IPS DF 4.7 (cell line): ENCODE results near the gene PCCB.
"Not testable (repeated sequence)": the region's sequence is repeated elsewhere in the genome, so short reads cannot be mapped to it uniquely, and the experiment has no call there.

ENCODE experiments used
- DNase-seq: peaks from one replicate; pipeline ENCODE4 v3.0.0-alpha.2; 2013; ENCODE audit warnings: low spot score; ENCODE audit errors: extremely low read depth

Gene PCCB

DNA sequence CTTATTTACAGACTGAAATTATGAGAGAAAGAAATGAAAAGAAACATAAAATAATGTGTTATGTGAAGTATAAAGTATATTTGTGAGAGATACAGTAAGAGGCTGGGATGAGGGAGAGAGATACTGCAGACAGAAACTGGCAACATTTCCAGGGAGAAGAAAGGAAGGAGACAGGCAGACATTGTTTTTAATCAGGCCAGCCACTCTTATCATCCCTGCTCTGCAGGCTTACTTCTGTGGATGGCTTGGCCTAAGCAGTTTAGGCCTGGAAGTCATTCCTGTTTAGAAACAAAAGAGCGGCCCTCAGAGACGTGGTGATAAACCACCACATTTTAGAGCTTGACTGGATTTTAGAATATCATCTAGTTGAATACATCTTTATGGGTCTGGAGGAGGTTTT is 12.4 kb downstream of the PCCB start:
- no peak for DNase-seq

- DNase-seq: no peak
Observed at GRCh38 chr3:136263251-136263650, 13.1 kb downstream of the PCCB start.

DNA sequence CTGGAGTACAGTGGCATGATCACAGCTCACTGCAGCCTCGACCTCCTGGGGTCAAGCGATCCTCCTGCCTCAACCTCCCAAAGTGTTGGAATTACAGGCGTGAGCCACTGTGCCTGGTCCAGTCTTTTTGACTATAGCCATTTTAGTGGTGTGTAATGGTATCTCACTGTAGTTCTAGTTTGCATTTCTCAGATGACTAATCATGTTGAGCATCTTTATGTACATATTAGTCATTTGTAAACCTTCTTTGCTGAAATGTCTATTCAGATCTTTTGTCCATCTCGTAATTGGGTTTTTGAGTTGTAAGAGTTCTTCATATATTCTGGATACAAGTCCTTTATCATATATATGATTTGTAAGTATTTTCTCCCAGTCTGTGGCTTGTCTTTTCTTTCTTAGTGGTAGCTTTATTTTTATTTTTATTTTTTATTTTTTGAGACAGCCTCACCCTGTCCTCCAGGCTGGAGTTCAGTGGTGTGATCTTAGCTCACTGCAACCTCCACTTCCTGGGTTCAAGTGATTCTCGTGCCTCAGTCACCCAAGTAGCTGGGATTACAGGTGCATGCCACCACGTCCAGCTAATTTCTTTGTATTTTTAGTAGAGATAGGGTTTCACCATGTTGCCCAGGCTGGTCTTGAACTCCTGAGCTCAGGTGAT is 16.5 kb downstream of the PCCB start:
- not testable (repeated sequence) for DNase-seq

GRCh38 chr3:136267235-136267634 is 17.1 kb downstream of the PCCB start:
- no peak for DNase-seq

GRCh38 chr3:136270179-136270578 is 20.0 kb downstream of the PCCB start:
- DNase-seq: no peak

GRCh38 chr3:136271626-136272025 is 21.5 kb downstream of the PCCB start:
- DNase-seq: not testable (repeated sequence)

DNA sequence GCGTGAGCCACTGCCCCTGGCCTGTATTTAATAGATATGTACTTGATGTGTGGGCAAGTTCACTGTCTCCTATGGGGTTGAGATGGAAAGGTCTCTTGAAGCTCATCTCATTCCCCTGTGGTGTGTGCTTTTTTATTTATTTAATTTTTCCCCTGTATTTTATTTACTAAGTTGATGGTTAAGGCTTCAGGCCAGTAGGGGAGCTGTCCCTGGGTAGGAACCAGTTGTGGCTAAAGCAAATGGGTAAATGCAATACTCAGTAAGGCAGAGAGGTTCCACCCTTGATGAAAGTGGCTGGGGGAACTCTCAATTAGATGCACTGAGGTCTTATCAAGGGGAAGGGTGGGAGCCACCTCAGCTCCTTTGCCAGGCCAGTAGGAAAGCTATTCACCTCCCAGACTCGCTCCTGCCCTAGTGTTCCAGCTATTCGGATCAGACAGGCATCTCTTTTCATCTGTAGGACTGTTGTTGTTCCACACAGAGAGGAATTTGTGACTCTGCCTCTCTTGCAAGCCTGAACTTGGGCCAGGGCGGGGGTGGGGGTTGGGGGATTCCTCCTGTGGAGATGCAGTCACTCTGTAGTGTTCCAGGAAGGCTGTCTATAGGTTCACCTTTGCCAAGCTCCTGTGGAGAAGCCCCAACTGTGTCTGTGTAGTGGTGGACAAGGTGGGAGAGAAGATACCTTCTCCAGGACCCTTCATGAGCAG is 26.1 kb downstream of the PCCB start:
- no peak for DNase-seq

DNA sequence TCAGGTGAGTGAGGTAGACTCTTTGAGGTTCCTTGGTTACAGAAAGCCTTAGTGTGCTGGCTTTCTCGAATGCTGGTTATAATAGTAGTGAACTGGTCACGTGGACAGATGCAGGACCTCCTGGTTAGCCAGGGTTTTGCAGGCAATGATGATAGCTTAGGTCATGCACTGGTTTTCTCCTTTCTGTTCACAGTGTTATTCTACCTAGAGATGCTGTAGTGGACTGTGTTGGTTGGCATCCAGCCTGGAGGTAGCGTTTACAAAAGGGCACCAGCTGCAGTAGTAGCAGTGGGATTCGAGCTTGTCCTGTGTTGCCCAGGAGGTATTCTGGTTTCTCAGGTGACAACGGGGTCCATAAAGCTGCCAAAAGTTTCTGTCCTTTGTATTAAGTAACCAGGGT is 27.0 kb downstream of the PCCB start:
- DNase-seq: no peak

DNA sequence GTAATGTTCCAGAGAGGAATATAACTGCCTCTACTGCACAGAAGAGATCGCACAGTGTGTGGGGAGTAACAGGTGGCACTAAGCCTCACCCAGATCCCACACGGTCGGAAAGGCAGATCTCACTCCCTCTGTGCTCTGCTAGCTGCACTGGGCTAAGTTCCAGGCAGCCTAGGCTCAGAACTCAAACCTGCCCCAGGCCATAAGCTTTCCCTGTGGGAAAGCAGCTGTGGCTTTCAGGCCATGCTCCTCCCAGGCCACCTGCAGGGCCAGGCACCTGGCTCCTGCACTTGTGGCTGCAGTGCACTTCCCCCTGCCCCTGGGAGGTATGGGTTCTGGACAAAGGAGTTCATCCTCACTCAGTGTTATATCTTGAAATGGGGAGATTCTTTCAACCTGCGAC is 27.5 kb downstream of the PCCB start:
- DNase-seq: no peak

GRCh38 chr3:136279092-136279491 is 29.0 kb downstream of the PCCB start:
- DNase-seq: no peak

DNA sequence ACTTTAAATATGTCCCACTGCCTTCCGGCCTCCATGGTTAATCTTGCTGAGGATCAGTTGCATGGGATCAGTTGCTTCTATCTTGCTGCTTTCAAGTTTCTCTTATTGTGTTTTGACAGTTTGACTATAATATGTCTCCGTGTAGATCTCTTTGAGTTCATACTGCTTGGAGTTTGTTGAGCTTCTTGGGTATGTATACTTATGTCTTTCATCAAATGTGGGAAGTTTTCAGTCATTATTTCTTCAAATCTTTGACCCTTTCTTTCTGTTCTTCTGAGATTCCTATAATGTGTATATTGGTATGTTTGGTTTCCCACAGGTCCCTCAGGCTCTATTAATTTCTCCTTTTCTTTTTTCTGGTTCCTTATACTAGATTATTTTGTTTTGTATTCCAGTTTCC is 30.8 kb downstream of the PCCB start:
- no peak for DNase-seq

- DNase-seq: no peak
Observed at GRCh38 chr3:136281966-136282520, 31.9 kb downstream of the PCCB start.

DNA sequence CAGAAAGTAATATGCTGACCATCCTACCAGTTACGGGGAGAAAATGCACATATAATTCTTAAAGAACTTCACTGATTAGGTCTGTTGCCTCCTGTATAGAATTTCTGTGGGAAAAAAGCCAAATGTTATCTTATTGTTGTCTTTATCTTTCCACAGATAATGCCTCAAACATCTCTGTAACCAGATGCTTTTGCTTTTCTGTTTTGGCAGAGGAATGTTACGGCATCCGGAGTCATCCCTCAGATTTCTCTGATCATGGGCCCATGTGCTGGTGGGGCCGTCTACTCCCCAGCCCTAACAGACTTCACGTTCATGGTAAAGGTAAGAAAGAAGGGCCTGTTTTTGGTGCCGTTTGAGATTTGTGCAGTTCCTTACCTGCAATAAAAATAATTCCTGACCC is 33.5 kb downstream of the PCCB start:
- DNase-seq: no peak

- no peak for DNase-seq
Observed at GRCh38 chr3:136291302-136291701, 41.2 kb downstream of the PCCB start.

GRCh38 chr3:136292500-136292899 is 42.4 kb downstream of the PCCB start:
- no peak for DNase-seq

DNA sequence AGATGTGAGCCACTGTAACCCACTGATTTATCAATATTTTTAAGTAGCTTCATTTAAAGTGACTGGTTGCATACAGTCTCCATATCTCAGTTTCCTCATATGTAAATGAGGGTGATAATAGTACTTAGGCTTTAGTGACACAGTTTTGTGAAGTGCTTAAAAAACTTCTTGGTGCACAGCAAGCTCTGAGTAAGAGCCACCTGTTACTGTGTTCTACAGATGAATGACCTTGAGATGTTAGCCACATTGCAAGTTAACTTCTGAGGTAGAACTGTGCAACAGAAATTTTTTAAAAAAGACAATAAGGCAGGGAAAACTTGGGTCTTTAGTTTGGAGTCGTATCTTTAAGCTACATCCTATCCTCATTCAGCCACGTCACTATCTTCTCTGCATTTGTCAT is 43.1 kb downstream of the PCCB start:
- DNase-seq: no peak

DNA sequence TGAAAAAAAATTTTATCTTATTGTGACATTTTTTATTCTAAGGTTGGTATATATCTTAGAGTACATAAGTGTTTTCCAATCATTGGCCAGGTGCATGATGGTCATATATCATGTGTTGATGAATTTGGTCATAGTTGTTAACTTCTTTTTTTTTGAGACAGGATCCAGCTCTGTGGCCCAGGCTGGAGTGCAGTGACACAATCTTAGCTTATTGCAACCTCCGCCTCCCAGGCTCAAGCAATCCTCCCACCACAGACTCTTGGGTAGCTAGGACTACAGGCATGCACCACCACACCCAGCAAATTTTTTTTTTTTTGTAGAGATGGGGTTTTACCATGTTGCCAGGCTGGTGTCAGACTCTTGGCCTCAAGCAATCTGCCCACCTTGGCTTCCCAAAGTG is 44.0 kb downstream of the PCCB start:
- no peak for DNase-seq

GRCh38 chr3:136296960-136297359 is 46.8 kb downstream of the PCCB start:
- DNase-seq: no peak

DNA sequence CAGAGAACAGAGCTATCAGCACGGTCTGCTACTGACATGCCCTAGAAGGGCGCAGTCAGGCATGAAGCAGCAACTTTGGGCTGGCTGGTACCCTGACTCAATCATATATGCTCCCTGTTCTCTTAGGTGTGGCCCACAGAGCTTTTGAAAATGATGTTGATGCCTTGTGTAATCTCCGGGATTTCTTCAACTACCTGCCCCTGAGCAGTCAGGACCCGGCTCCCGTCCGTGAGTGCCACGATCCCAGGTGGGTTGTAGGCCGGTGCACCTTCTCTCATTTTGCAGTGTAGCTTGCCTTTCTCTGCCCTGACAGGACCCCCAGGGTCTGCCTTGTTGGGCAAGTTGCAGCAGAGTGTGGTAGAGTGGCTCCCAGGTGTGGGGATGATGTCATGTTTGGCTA is 47.7 kb downstream of the PCCB start:
- DNase-seq: no peak

DNA sequence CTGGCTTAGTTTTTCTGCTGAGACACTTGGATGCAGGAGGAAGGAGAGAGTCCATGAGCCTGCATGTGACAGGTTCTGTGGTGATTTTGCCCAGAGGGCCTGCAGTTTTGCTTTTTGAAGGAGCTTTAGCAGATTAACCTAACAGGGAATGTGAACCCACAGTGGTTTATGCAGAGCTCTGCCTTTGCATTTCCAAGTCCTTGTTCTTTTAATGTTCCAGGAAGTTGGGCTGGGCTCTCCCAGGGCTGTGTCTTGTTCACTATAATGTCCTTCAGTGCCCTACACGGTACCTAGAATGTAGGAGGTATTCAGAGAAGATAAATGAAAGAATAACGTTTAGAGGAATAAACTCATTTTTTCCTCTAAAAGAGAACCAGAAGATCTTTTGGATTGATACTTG is 50.3 kb downstream of the PCCB start:
- DNase-seq: no peak

- DNase-seq: no peak
Observed at GRCh38 chr3:136305879-136306278, 55.7 kb downstream of the PCCB start.

DNA sequence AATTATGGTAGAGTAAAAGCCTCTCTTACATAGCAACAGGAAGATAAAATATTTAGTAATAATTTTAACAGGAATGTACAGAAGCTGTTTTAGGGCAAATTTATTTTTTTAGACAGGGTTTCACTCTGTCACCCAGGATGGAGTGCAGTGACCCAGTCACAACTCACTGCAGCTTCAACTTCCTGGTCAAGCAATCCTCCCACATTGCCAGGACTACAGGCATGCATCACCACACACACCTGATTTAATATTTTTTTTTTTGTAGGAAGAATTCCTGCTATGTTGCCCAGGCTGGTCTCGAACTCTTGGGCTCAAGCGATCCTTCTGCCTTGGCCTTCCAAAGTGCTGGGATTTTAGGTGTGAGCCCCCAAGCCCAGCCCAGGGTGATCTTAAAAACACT is 61.1 kb downstream of the PCCB start:
- DNase-seq: no peak

- DNase-seq: no peak
Observed at GRCh38 chr3:136311968-136312367, 61.8 kb downstream of the PCCB start.
